Smooth muscle cell (in vitro differentiated cells): ENCODE measurements around the gene MED25. TPM values are rescaled to one million over a fixed set of nuclear protein-coding genes. Genes with fewer than 3 reads are reported as not detected.

ENCODE experiments used
- DNase-seq: peaks from one replicate; lab custom pipeline; 2025; ENCODE audit not compliant: unreplicated experiment; lab: John Stamatoyannopoulos, UW
- H2AFZ ChIP-seq: fragments of 200-600 bp; sonication (generic); 2 replicates; pipeline ENCODE4 v1.6.0; 2016; ENCODE audit warnings: antibody characterized with exemption, low read depth, mild to moderate bottlenecking
- H3F3A ChIP-seq: fragments of 200-600 bp; sonication (generic); 2 replicates; pipeline ENCODE4 v1.6.0; 2017; ENCODE audit warnings: antibody characterized with exemption, low read depth
- H3K27ac ChIP-seq: fragments of 200-600 bp; sonication (generic); 2 replicates; pipeline ENCODE4 v1.5.1; 2016; ENCODE audit warnings: low read depth, mild to moderate bottlenecking
- H3K27me3 ChIP-seq: fragments of 200-600 bp; sonication (generic); 2 replicates; pipeline ENCODE4 v1.6.1; 2016; ENCODE audit warnings: low read depth, mild to moderate bottlenecking
- H3K36me3 ChIP-seq: fragments of 200-600 bp; sonication (generic); 2 replicates; pipeline ENCODE4 v1.5.1; 2016; ENCODE audit warnings: low read depth
- H3K4me1 ChIP-seq: fragments of 200-600 bp; sonication (generic); 2 replicates; pipeline ENCODE4 v1.5.1; 2016; ENCODE audit warnings: low read depth
- H3K4me2 ChIP-seq: fragments of 200-600 bp; sonication (generic); 2 replicates; pipeline ENCODE4 v1.6.0; 2016; ENCODE audit warnings: mild to moderate bottlenecking
- H3K4me3 ChIP-seq: fragments of 200-600 bp; sonication (generic); 2 replicates; pipeline ENCODE4 v1.5.1; 2016; ENCODE audit warnings: mild to moderate bottlenecking
- H3K79me2 ChIP-seq: fragments of 200-600 bp; sonication (generic); 2 replicates; pipeline ENCODE4 v1.6.0; 2016; ENCODE audit warnings: low read depth, mild to moderate bottlenecking
- H3K9ac ChIP-seq: fragments of 200-600 bp; sonication (generic); 2 replicates; pipeline ENCODE4 v1.6.0; 2016; ENCODE audit warnings: low read depth
- H3K9me3 ChIP-seq: fragments of 200-600 bp; sonication (generic); replicated peaks from 2 replicates; pipeline ENCODE4 v1.5.1; 2016; ENCODE audit warnings: low read depth
- H4K20me1 ChIP-seq: fragments of 200-600 bp; sonication (generic); 2 replicates; pipeline ENCODE4 v1.6.0; 2016; ENCODE audit warnings: low read depth
- CTCF ChIP-seq: fragments of 200-600 bp; sonication (generic); IDR thresholded peaks from 2 replicates; pipeline ENCODE4 v1.5.1; 2017; ENCODE audit warnings: borderline replicate concordance, mild to moderate bottlenecking, antibody characterized with exemption; ENCODE audit not compliant: insufficient read depth, poor library complexity, severe bottlenecking
- WGBS: methylation state at CpG from one replicate; pipeline ENCODE4 v1.1.7; 2016; ENCODE audit warnings: low lambda C conversion rate; 5-methylcytosine and 5-hydroxymethylcytosine counted together
- polyA plus RNA-seq: library from polyadenylated mRNA; unstranded; fragments of >200 nt; fragmentation: Nextera tagmentation; extraction: Ambion mirVana; gene quantifications from 2 replicates; pipeline ENCODE4 v1.2.1, GENCODE V29; 2016
- total RNA-seq: library from RNA; depleted of rRNA; stranded (reverse); fragments of >200 nt; gene quantifications from 2 replicates; pipeline ENCODE4 v1.2.3, GENCODE V29; 2014

The MED25 gene
- total and polyA plus RNA-seq, 2 experiments from 2014 or later = 20.4 to 34.1 TPM

- Histone ChIP-seq H3K27me3 (no peaks in the 10 kb centered on the region), H3K4me2 (no peak overlapping the region), H3K9me3 (no peaks in the 10 kb centered on the region), H3K9ac (no peak overlapping the region), H3K4me3 (no peak overlapping the region), H2AFZ (no peak overlapping the region), H3K36me3 (no peaks in the 10 kb centered on the region), H3K79me2 (peaks cover 50% of the 10 kb centered on the region), H3F3A (no peaks in the 10 kb centered on the region), H4K20me1 (peaks cover 64% of the 10 kb centered on the region), H3K4me1 (no peaks in the 10 kb centered on the region), H3K27ac (no peak overlapping the region)
- 92% methylated on average over 6 of the region's 6 CpGs for WGBS
- TF ChIP-seq CTCF = no peak
- no peak for DNase-seq
Observed at GRCh38 chr19:49824662-49825061, 6.6 kb downstream of the MED25 start.

GRCh38 chr19:49827034-49827433 lies 8.9 kb downstream of the MED25 start:
- Histone ChIP-seq H3K36me3 (no peaks in the 10 kb centered on the region), H3K27me3 (no peaks in the 10 kb centered on the region), H3K9me3 (no peaks in the 10 kb centered on the region), H3K9ac (no peak overlapping the region), H4K20me1 (peaks cover 72% of the 10 kb centered on the region), H3K4me3 (no peak overlapping the region), H3K79me2 (peaks cover 33% of the 10 kb centered on the region), H3F3A (no peaks in the 10 kb centered on the region), H3K4me2 (no peak overlapping the region), H2AFZ (no peak overlapping the region), H3K4me1 (no peaks in the 10 kb centered on the region), H3K27ac (no peak overlapping the region)
- no peak for TF ChIP-seq CTCF
- whole genome bisulfite sequencing = 97% methylated on average over 14 of the region's 14 CpGs
- no peak for DNase-seq

- H3K9ac ChIP-seq = no peak overlapping the region
- no peak for DNase-seq
- peaks cover 60% of the 10 kb centered on the region for H4K20me1 ChIP-seq
- no peaks in the 10 kb centered on the region for H3K36me3 ChIP-seq
- H3K4me2 ChIP-seq = no peak overlapping the region
- no peaks in the 10 kb centered on the region for H3F3A ChIP-seq
- no peak overlapping the region for H3K27ac ChIP-seq
- WGBS = 98% methylated on average over 8 of the region's 8 CpGs
- no peaks in the 10 kb centered on the region for H3K27me3 ChIP-seq
- H3K4me1 ChIP-seq = no peaks in the 10 kb centered on the region
- no peak overlapping the region for H3K4me3 ChIP-seq
- peaks cover 13% of the 10 kb centered on the region for H3K79me2 ChIP-seq
- no peak for TF ChIP-seq CTCF
- no peaks in the 10 kb centered on the region for H3K9me3 ChIP-seq
- no peak overlapping the region for H2AFZ ChIP-seq
Observed at GRCh38 chr19:49829200-49829599, 11.1 kb downstream of the MED25 start.

GRCh38 chr19:49829721-49830120 lies 11.6 kb downstream of the MED25 start:
- Histone ChIP-seq H3K9ac (no peak overlapping the region), H3K27me3 (no peaks in the 10 kb centered on the region), H2AFZ (no peak overlapping the region), H3K4me3 (no peak overlapping the region), H3K4me2 (no peak overlapping the region), H3F3A (no peaks in the 10 kb centered on the region), H3K79me2 (peaks cover 8% of the 10 kb centered on the region), H4K20me1 (peaks cover 55% of the 10 kb centered on the region), H3K4me1 (no peaks in the 10 kb centered on the region), H3K9me3 (no peaks in the 10 kb centered on the region), H3K27ac (no peak overlapping the region), H3K36me3 (no peaks in the 10 kb centered on the region)
- TF ChIP-seq CTCF = no peak
- WGBS = 97% methylated on average over 18 of the region's 18 CpGs
- DNase-seq = no peak
